Mesodermal cell (in vitro differentiated cells): ENCODE measurements around the gene SFXN5.

Source experiments
- H3K27ac ChIP-seq: 2 replicates; pipeline ENCODE4 v1.7.0; 2013; ENCODE audit warnings: mild to moderate bottlenecking, low read depth, low read length, moderate library complexity; ENCODE audit not compliant: severe bottlenecking
- H3K36me3 ChIP-seq: 2 replicates; pipeline ENCODE4 v1.7.1; 2013; ENCODE audit warnings: mild to moderate bottlenecking, low read length, moderate library complexity; ENCODE audit not compliant: control insufficient read depth, insufficient read depth
- H3K4me1 ChIP-seq: one replicate; pipeline ENCODE4 v1.7.1; 2013; ENCODE audit warnings: mild to moderate bottlenecking, low read length; ENCODE audit not compliant: insufficient read depth, control insufficient read depth, poor library complexity, severe bottlenecking
- H3K4me3 ChIP-seq: 2 replicates; pipeline ENCODE4 v1.7.0; 2013; ENCODE audit warnings: low read length, control low read depth, mild to moderate bottlenecking; ENCODE audit not compliant: insufficient read depth, poor library complexity, severe bottlenecking; ENCODE audit errors: extremely low read depth
- H3K9me3 ChIP-seq: 2 replicates; pipeline ENCODE4 v1.7.1; 2013; ENCODE audit warnings: mild to moderate bottlenecking, low read length, moderate library complexity; ENCODE audit not compliant: control insufficient read depth
- WGBS, 2 experiments: methylation state at CpG; one replicate each; pipeline ENCODE4 v1.1.5; 2013; ENCODE audit warnings: missing lambda C conversion rate in 2 of 2; ENCODE audit not compliant: insufficient coverage in 2 of 2; 5-methylcytosine and 5-hydroxymethylcytosine counted together

SFXN5 gene

DNA sequence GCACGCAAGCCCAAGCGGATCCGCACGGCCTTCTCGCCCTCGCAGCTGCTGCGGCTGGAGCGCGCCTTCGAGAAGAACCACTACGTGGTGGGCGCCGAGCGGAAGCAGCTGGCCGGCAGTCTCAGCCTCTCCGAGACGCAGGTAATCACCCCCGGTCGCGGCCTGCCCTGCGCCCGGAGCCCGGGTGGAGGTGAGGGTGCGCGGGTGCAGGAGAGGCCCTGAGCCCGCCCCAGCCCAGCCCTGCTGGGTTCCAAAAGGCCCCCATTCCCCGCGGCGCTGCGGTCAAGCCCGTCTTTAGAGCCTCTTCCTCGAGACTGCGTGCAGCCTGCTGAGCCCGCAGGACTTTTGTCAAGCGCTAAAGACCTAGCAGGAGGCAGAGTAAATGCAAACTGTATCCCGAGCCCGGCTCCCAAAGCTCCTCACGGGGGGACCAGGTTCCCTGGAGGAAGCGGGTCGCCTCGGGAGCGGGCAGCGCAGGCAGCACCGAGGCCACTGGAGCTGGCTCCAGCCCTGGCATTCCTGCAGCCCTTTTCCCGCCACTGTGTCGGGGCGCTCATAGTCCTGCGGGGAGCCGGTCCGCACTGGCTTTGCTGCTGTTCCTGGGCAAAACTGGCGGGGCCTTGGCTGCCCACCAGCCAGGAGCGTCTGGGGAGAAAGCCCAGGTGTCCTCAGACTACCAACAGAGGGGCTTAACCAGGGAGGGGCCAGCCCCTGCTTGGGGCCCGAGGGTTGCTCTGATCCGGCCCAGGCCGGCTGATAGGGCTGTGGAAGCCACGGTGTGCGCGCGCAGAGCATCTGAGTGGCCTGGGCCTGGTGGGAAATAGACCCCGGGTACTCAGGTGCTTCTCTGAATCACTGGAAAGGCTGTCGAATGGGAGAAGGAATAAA is 146.9 kb downstream of the SFXN5 start:
- Histone ChIP-seq H3K4me3 (no peak overlapping the region), H3K36me3 (no peaks in the 10 kb centered on the region), H3K4me1 (peaks cover 12% of the 10 kb centered on the region), H3K9me3 (no peaks in the 10 kb centered on the region), H3K27ac (no peak overlapping the region)
- WGBS, 2 experiments = 2 to 8% methylated on average over 55 to 57 of the region's 61 CpGs

DNA sequence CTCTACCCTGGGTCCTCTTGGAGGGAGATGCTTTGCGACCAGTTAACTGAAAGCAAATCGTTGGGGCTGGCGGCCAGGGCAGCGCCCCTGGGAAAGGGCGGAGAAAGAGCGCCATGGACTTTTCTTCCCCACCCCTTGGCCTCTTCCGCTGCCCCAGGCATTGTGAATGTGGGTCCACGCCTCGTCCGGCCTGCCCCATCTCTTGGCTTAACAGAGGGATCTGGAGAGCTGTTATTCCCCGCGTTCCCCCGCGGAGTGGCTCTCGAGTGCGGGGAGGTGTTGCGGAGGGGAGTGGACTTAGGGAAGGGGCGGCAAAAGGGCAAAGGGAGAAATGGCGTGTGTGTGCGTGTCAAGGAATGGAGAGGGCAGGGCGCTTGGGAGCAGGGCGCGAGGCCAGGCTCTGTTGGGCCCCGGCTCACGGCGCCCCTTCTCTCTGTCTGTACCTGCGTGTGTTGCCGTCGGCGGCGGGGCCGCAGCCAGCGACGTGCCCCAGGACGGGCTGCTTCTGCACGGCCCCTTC is 147.6 kb downstream of the SFXN5 start:
- H3K36me3 ChIP-seq = no peaks in the 10 kb centered on the region
- H3K4me3 ChIP-seq = no peak overlapping the region
- H3K27ac ChIP-seq = no peak overlapping the region
- H3K4me1 ChIP-seq = peaks cover 12% of the 10 kb centered on the region
- 5 to 6% methylated on average over 20 to 33 of the region's 36 CpGs for WGBS, 2 experiments
- H3K9me3 ChIP-seq = no peaks in the 10 kb centered on the region

- Histone ChIP-seq H3K27ac (no peak overlapping the region), H3K9me3 (no peaks in the 10 kb centered on the region), H3K36me3 (no peaks in the 10 kb centered on the region), H3K4me1 (peaks cover 21% of the 10 kb centered on the region), H3K4me3 (no peak overlapping the region)
- WGBS, 2 experiments = 50 to 60% methylated on average over 1 of the region's 1 CpG
These were observed 149.7 kb downstream of the SFXN5 start for GRCh38 chr2:72921853-72922252.

GRCh38 chr2:72921088-72921851 is 150.2 kb downstream of the SFXN5 start:
- WGBS, 2 experiments = 21 to 40% methylated on average over 8 of the region's 15 CpGs
- Histone ChIP-seq H3K27ac (no peak overlapping the region), H3K4me1 (peaks cover 22% of the 10 kb centered on the region), H3K4me3 (peak overlapping the region; percentile 25), H3K36me3 (no peaks in the 10 kb centered on the region), H3K9me3 (no peaks in the 10 kb centered on the region)

DNA sequence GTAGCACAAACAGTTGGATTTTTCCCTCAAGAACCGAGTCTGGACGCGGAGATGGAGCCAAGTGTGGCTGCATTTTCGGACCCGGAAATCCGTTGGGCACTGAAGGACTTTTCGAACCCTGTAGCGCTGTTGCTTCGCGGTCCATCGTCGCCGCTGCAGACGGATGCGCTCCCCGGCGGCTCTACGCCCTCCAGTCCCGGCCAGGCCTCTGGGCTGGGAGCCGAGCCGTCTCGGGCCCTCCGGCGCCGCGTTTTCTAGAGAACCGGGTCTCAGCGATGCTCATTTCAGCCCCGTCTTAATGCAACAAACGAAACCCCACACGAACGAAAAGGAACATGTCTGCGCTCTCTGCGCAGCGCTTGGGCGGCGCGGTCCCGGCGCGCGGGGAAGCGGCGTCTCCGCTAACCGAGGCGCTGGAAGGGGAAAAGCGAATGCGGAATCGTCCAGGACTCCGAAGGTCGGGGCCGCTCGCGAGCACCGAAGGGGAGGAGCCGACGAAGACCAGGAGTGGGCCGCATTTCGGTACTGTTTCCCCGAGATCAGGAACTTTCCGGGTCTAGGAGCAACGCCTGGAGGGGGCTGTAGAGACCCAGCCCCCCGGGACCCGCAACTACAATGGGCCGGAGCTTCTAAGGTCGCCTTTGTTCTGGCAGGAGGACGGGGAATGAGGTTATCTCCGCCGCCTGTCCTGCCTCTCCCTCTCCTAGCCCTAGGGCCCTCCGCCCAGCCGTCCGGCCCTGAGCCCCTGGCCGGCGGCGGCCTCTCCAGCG is 151.0 kb downstream of the SFXN5 start:
- no peaks in the 10 kb centered on the region for H3K9me3 ChIP-seq
- H3K36me3 ChIP-seq = no peaks in the 10 kb centered on the region
- no peak overlapping the region for H3K27ac ChIP-seq
- H3K4me3 ChIP-seq = peak overlapping the region; percentile 25
- WGBS, 2 experiments = 0% methylated on average over 50 to 70 of the region's 77 CpGs
- H3K4me1 ChIP-seq = peaks cover 22% of the 10 kb centered on the region

- Histone ChIP-seq H3K9me3 (no peaks in the 10 kb centered on the region), H3K4me1 (peaks cover 22% of the 10 kb centered on the region), H3K4me3 (peak overlapping the region; percentile 25), H3K27ac (no peak overlapping the region), H3K36me3 (no peaks in the 10 kb centered on the region)
- WGBS, 2 experiments = 1 to 3% methylated on average over 33 to 44 of the region's 48 CpGs
These were observed 151.8 kb downstream of the SFXN5 start for GRCh38 chr2:72919414-72920317.

GRCh38 chr2:72917877-72918553 is 153.5 kb downstream of the SFXN5 start:
- Histone ChIP-seq H3K36me3 (no peaks in the 10 kb centered on the region), H3K4me3 (peak overlapping the region; percentile 29), H3K4me1 (peaks cover 22% of the 10 kb centered on the region)

DNA sequence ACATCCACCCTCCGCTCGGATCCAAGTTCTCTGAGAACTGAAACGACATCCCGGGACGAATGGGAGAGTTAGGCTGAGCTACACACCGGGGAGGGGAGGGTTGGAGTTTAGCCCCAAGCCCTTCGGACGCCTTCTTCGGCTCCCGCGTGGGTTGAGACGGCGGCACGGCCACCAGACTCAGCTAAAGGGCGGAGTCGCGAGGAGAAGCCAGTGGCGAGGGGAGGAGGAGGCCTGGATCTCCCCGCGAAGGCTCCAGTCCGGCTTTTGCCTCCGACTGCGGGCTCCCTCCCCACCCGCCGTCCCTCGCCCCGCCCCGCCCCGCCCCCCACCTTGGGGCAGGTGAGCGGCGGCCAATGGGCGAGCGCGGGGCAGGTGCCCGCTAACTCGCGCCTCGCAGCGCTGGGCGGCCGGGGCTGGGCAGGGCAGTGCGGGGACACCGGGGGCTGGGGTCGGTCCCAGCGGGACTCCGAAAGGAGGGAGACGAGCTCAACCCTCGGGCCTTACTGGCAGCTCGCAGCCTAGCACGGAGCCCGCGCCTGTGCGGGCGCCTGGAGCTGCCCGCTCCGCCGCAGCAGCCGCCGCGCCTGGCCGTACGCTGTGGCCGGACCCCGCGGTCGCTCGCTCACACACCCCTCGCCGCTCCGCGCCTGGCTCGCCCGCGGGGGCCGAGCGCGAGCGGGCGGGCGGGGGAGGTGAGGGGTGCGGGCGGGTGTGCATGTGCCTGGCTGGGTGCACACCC is 154.2 kb downstream of the SFXN5 start, which contains the start of gene EMX1:
TSS of gene EMX1 (plus strand) at position 382 of the 739 bp plus-strand sequence. CDS start at position 716, 334 bp downstream.
- H3K4me3 ChIP-seq = peak within 1 kb of the TSS; percentile 37
- H3K36me3 ChIP-seq = no peaks in the 10 kb centered on the region
- WGBS, 2 experiments = 0 to 1% methylated on average over 20 to 41 of the region's 82 CpGs
- H3K9me3 ChIP-seq = no peaks in the 10 kb centered on the region
- H3K4me1 ChIP-seq = peaks cover 22% of the 10 kb centered on the region
- H3K27ac ChIP-seq = no peak within 1 kb of the TSS

More at GRCh38 chr2:72917877-72918553, 153.5 kb downstream of the SFXN5 start:
- WGBS, 2 experiments = 0 to 1% methylated on average over 62 to 67 of the region's 89 CpGs
- Histone ChIP-seq H3K9me3 (no peaks in the 10 kb centered on the region), H3K27ac (no peak overlapping the region)

- Histone ChIP-seq H3K27ac (no peak overlapping the region), H3K4me1 (peaks cover 22% of the 10 kb centered on the region), H3K4me3 (peak overlapping the region; percentile 37), H3K9me3 (no peaks in the 10 kb centered on the region), H3K36me3 (no peaks in the 10 kb centered on the region)
- 1 to 2% methylated on average over 24 of the region's 29 CpGs for WGBS, 2 experiments
These were observed 154.8 kb downstream of the SFXN5 start for GRCh38 chr2:72916743-72917137.
